HG03064 (cell line): Measurements from ENCODE around the gene PAPLN.
"Not testable (repeated sequence)": the region's sequence is repeated elsewhere in the genome, so short reads cannot be mapped to it uniquely, and the experiment has no call there.

ENCODE experiments used
- ATAC-seq: cut with Tn5 transposase; IDR thresholded peaks from one replicate; pipeline ENCODE4 v1.9.1; 2021; ENCODE audit warnings: low read depth; ENCODE audit not compliant: unreplicated experiment

Gene PAPLN, protein sequence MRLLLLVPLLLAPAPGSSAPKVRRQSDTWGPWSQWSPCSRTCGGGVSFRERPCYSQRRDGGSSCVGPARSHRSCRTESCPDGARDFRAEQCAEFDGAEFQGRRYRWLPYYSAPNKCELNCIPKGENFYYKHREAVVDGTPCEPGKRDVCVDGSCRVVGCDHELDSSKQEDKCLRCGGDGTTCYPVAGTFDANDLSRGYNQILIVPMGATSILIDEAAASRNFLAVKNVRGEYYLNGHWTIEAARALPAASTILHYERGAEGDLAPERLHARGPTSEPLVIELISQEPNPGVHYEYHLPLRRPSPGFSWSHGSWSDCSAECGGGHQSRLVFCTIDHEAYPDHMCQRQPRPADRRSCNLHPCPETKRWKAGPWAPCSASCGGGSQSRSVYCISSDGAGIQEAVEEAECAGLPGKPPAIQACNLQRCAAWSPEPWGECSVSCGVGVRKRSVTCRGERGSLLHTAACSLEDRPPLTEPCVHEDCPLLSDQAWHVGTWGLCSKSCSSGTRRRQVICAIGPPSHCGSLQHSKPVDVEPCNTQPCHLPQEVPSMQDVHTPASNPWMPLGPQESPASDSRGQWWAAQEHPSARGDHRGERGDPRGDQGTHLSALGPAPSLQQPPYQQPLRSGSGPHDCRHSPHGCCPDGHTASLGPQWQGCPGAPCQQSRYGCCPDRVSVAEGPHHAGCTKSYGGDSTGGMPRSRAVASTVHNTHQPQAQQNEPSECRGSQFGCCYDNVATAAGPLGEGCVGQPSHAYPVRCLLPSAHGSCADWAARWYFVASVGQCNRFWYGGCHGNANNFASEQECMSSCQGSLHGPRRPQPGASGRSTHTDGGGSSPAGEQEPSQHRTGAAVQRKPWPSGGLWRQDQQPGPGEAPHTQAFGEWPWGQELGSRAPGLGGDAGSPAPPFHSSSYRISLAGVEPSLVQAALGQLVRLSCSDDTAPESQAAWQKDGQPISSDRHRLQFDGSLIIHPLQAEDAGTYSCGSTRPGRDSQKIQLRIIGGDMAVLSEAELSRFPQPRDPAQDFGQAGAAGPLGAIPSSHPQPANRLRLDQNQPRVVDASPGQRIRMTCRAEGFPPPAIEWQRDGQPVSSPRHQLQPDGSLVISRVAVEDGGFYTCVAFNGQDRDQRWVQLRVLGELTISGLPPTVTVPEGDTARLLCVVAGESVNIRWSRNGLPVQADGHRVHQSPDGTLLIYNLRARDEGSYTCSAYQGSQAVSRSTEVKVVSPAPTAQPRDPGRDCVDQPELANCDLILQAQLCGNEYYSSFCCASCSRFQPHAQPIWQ

DNA sequence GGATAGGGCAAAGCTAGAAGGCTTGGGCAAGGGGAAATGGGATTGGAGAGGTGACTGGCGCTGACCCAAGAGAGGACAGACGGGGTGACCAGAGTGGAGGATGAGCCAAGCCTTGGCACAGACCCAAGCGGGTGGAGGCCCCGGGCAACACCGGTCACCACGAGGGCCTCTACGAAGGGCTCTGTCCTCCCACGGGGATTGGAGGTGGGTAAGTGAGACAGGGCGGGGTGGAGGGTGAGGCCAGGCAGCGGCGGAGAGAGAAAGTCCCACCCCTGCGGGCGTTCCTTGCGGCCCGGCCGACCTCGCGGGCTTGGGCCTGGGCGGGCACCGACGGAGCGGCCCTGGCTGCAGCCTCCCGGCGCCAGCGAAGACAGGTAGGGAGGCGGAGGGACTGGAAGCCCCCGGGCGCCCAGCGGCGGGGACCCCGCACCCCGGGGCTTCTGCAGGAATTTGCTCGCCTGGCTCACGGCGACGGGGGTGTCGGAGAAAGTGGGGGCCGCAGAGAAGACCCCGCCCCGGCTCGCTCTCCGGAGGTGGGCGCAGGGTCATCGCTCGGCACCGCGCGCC, at the start of gene PAPLN:
TSS of gene PAPLN (plus strand) at position 288 of the 567 bp plus-strand sequence. CDS start 2,273 bp downstream, outside the sequence.
- ATAC-seq: no peak

DNA sequence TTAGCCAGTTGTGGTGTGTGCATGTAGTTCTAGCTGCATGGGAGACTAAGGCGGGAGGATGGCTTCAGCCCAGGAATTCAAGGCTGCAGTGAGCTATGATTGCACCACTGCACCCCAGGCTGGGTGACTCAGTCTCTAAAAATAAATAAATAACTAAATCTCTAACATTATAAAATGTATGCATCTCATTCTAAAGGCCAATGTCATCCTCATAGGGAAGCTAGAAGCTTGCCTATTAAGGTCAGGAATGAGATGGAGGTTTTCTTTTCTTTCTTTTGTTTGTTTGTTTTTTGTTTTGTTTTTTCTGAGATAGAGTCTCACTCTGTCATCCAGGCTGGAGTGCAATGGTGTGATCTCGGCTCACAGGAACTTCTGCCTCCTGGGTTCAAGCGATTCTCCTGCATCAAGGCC, 48.8 kb upstream of the PAPLN start:
- ATAC-seq: no peak

- ATAC-seq: no peak
These were observed 47.7 kb upstream of the PAPLN start for GRCh38 chr14:73189651-73190050.

DNA sequence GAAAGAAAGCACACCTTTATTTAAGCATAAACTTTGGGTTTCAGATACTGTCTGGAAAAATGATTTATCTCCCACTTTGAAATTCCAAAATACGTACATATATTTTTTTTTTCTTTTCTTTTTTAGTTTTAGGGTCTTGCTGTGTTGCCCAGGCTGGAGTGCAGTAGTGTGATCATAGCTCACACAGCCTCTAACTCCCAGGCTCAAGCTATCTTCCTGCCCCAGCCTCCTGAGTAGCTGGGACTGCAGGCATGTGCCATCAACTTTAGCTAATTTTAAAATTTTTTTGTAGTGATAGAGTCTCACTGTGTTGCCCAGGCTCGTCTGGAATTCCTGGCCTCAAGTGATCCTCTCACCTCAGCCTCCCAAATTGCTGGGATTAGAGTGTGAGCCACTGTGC, 45.9 kb upstream of the PAPLN start:
- ATAC-seq: no peak

GRCh38 chr14:73194306-73194705, 43.0 kb upstream of the PAPLN start:
- not testable (repeated sequence) for ATAC-seq

GRCh38 chr14:73198253-73198652, 39.1 kb upstream of the PAPLN start:
- no peak for ATAC-seq

DNA sequence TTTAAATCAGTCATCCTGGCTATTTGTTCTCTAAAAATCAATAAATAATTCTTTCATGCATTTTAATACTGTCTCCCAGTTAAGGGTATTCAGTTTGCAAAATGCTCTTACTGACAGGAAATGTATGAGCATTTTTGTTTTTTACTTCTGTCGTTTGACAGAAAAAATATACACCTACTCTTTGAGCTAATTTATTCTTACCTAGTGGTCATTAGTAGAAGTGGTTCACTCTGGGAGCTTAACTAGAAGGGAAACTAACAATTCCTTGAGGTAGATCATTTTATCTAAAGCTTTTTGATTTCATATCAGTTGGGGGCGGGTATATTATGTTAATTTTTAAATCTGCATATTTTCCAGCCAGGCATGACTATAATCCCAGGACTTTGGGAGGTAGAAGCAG, 33.8 kb upstream of the PAPLN start:
- ATAC-seq: no peak

GRCh38 chr14:73207615-73208014, 29.7 kb upstream of the PAPLN start:
- ATAC-seq: no peak

GRCh38 chr14:73208390-73208789, 28.9 kb upstream of the PAPLN start:
- no peak for ATAC-seq

DNA sequence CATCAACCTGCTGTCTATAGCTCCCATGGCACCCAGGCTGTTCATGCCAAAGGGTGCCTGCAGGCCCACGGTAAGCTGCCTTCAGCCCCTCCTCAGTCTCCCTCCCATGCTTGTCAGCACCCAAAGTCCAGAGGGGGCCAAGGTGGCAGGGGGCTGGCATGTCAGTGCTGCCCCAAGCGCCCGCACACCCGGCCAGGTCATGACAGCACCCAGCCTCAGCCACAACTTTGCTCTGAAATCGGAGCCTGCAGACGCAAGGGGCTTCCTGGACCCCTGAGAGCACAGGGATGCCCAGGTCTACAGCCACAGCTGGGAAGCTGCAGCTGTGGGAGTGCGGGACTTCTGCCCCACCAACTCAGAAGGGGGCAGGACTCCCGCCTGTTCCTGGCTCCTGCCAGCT, 28.5 kb upstream of the PAPLN start:
- ATAC-seq: no peak

DNA sequence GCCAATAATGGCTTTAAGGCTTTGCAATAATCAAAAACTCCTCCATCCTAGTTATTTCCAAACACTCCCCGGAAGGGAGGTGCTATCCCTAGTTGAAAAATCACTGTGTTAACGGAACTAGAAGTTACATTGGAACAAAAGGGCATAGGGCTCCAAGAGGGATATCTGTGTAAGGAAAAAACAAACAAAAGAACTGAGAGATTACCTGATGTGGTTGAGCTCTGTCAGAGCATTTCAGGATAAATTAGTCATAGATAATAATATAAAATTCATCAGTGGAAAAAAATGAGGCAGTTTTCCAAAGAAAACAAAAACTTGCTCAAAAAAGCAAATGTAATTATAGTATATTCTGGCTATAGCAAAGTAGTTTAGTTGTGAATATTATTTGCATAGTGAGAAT, 27.4 kb upstream of the PAPLN start:
- no peak for ATAC-seq

DNA sequence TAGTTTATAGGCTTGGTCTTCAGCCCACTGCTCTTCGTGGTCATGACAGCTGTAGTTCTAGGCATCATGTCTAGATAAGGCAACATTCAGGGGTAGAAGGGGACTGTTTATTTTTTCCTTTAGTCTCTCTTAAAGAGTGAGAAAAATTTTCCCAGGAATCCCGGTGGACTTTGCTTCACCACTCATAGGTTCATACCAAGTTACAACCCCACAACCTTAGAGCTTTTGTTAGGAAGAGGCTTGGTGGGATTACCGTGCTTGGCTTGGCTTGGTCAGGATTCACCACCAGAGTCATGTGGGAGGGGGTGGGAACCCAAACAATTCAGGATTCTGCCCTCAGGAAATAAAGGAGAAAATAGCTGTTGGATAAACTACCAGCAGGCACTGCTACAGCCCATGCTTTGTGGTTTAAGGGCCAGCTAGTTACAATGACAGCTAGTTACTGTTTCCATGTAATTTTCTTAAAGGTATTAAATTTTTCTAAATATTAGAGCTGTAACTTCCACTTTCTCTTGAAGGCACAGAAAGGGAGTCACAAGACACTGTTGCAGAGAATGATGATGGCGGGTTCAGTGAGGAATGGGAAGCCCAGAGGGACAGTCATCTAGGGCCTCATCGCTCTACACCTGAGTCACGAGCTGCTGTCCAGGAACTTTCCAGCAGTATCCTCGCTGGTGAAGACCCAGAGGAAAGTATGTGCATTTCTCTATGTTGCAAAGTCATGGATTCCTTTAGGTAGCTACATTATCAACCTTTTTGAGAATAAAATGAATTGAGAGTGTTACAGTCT, 25.9 kb upstream of the PAPLN start:
- ATAC-seq: no peak

GRCh38 chr14:73216030-73216429, 21.3 kb upstream of the PAPLN start:
- ATAC-seq: no peak

DNA sequence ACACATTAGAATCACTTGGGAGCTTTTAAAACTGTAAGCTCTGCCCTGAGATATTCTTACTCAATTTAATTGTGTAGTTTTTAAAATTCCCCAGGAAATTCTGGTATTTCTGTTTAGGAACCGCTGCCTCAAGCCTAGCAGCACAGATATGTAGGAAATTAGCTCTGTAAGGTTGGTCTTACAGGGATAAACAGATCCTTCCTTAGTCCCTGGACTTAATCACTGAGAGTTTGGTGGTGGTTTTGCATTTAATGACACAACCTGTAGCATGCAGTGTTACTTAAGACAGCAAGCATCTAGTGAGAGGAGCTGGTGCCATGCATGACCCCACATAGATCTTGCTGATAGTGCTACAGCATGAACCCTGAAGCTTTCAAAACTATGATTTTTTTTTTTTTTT, 19.9 kb upstream of the PAPLN start:
- ATAC-seq: no peak

- no peak for ATAC-seq
These were observed 17.2 kb upstream of the PAPLN start for GRCh38 chr14:73220061-73220460.

DNA sequence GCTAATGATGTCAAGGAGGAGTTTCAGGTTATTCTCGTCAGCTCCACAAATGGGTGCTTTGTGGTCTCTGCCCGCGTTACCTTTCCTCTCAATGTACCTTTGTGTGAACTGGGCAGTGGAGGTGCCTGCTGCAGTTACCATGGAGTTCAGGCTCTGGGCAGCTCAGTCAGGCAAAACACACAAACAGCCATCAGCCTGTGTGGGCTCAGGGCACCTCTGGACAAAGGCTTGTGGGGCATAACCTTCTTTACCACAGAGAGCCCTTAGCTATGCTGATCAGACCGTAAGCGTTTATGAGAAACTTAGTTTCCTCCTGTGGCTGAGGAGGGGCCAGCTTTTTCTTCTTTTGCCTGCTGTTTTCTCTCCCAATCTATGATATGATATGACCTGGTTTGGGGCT, 16.7 kb upstream of the PAPLN start:
- no peak for ATAC-seq

GRCh38 chr14:73221945-73222344, 15.4 kb upstream of the PAPLN start:
- ATAC-seq: no peak

- no peak for ATAC-seq
These were observed 14.3 kb upstream of the PAPLN start for GRCh38 chr14:73223049-73223448.

- ATAC-seq: no peak
These were observed 11.8 kb upstream of the PAPLN start for GRCh38 chr14:73225496-73225895.
